ENCODE measurements around the gene VDR. TPM values are rescaled to one million over a fixed set of nuclear protein-coding genes. Genes with fewer than 3 reads are reported as not detected.

Gene VDR
- total RNA-seq, 2 donors from 2014 or later, result 0.59 to 2.2 TPM

DNA sequence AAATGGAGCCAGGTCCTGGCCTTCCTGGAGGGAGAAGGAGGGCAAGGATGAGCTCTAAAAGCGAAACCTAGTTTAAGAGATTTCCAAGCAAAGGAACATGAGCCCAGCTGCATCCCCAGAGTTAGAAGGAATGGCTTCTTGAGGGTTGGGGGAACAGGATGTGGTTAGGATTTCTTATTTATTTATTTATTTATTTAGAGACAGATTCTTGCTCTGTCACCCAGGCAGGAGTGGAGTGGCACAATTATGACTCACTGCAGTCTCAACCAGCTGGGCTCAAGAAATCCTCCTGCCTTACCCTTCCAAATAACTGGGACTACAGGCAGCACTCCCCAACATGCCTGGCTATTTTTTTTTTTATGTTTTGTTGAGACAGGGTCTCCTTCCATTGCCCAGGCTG lies 33.3 kb upstream of the VDR start:
- no peaks in the 10 kb centered on the region for H3K27me3 ChIP-seq
- TF ChIP-seq, protein P1, sequence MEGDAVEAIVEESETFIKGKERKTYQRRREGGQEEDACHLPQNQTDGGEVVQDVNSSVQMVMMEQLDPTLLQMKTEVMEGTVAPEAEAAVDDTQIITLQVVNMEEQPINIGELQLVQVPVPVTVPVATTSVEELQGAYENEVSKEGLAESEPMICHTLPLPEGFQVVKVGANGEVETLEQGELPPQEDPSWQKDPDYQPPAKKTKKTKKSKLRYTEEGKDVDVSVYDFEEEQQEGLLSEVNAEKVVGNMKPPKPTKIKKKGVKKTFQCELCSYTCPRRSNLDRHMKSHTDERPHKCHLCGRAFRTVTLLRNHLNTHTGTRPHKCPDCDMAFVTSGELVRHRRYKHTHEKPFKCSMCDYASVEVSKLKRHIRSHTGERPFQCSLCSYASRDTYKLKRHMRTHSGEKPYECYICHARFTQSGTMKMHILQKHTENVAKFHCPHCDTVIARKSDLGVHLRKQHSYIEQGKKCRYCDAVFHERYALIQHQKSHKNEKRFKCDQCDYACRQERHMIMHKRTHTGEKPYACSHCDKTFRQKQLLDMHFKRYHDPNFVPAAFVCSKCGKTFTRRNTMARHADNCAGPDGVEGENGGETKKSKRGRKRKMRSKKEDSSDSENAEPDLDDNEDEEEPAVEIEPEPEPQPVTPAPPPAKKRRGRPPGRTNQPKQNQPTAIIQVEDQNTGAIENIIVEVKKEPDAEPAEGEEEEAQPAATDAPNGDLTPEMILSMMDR (IDR thresholded peaks at IDR 0.05), result no peak
- no peak for DNase-seq (ENCODE audit: low spot score)
- no peak overlapping the region for H3K4me3 ChIP-seq
- H3K4me1 ChIP-seq, result peaks cover 0 to 22% of the 10 kb centered on the region in 2 donors
- no peaks in the 10 kb centered on the region for H3K9me3 ChIP-seq
- no peak overlapping the region for H3K27ac ChIP-seq
- no peaks in the 10 kb centered on the region for H3K36me3 ChIP-seq

DNA sequence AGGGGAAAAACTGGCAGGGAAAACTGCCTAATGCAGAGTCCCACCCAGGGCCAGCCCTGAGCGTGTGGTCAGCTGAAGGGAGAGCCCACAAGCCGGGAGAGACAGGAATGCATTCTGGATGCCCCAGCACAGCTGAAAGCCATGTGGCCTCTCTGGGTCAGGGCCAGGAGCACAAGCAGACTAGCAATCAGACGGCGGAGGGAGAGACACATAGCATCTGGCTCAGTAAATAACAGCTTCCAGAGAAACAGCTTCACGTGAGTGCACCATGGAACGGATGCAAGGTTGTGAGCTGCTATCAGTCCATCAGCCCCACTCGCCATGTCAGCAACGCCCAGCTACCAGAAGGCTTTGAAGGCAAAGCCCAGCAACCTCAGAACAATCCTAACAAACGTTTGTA lies 30.4 kb upstream of the VDR start:
- DNase-seq (ENCODE audit: low spot score), result no peak
- H3K9me3 ChIP-seq, result no peaks in the 10 kb centered on the region
- peaks cover 0 to 14% of the 10 kb centered on the region in 2 donors for H3K4me1 ChIP-seq
- H3K27me3 ChIP-seq, result no peaks in the 10 kb centered on the region
- no peak overlapping the region for H3K27ac ChIP-seq
- H3K36me3 ChIP-seq, result no peaks in the 10 kb centered on the region
- H3K4me3 ChIP-seq, result no peak overlapping the region
- TF ChIP-seq, protein P1 (IDR thresholded peaks at IDR 0.05), result no peak

DNA sequence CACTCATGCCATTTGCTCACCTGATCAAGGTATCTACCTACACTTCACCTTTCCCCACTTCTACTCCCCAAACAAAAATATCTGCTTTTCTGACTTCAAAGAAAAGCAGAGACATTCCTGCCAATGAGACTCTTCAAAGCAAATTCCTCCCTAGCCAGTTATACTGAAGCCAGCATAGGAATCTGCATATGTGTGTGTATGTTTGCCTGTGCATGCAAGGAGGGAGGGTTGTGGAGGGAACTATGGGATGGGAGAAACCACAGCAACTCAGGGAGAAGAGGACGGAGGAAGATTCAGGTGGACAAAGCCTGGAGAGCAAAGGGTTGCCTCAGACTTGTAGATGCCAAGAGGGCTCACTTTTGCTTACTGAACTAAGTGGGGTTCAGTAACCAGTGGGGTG lies 26.4 kb upstream of the VDR start:
- DNase-seq (ENCODE audit: low spot score), result no peak

DNA sequence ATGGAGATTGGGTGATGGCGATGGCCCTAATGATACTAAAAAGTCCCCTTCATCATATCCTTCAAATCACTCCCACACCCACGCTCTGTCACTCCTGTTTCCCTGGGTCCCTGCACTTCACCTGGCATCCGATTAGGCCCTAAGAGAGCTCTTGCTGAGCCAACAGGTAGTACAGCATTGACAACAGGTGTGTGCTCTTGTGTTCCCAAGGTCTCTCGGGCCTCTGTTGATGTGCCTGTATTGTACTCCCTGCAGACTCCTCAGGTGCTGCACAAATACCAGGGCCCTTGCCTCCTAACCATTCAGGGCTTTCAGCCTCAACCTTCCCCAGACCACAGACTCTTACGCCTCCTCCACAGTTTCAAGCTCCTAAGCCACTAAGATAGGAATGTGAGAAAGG lies 25.8 kb upstream of the VDR start:
- TF ChIP-seq, protein P1 (IDR thresholded peaks at IDR 0.05), result no peak
- H3K9me3 ChIP-seq, result no peaks in the 10 kb centered on the region
- no peaks in the 10 kb centered on the region for H3K27me3 ChIP-seq
- no peak overlapping the region for H3K4me3 ChIP-seq
- H3K36me3 ChIP-seq, result no peaks in the 10 kb centered on the region
- no peak for DNase-seq (ENCODE audit: low spot score)
- no peak overlapping the region for H3K27ac ChIP-seq
- peaks cover 0 to 9% of the 10 kb centered on the region in 2 donors for H3K4me1 ChIP-seq

More for the DNA sequence above, 26.4 kb upstream of the VDR start:
- Histone ChIP-seq H3K36me3 (no peaks in the 10 kb centered on the region), H3K27me3 (no peaks in the 10 kb centered on the region), H3K4me1 (peaks cover 0 to 11% of the 10 kb centered on the region in 2 donors), H3K9me3 (no peaks in the 10 kb centered on the region), H3K4me3 (no peak overlapping the region), H3K27ac (no peak overlapping the region)
- TF ChIP-seq, protein P1 (IDR thresholded peaks at IDR 0.05), result no peak

DNA sequence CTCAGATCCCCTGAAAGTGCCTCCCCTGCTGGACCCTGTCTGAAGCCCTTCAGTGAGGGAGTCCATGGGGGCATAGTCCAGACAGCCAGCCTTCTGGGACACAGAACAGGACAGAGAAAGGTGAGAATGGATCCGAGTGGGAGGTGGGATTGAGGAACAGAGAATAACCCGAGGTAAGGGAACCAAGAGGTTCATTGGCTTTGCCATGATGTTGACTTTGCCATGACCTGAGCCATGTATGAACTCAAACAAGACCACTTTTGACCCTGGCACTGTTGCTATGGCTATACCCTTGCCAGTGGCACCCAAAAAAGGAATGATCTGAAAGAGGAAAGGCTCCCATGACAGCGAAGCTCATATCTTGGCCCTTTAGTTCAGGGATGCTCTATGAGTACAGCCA lies 22.6 kb upstream of the VDR start:
- Histone ChIP-seq H3K36me3 (no peaks in the 10 kb centered on the region), H3K27me3 (no peaks in the 10 kb centered on the region), H3K4me3 (no peak overlapping the region), H3K27ac (no peak overlapping the region), H3K9me3 (no peaks in the 10 kb centered on the region), H3K4me1 (no peaks in the 10 kb centered on the region)
- no peak for DNase-seq (ENCODE audit: low spot score)
- TF ChIP-seq, protein P1 (IDR thresholded peaks at IDR 0.05), result no peak

DNA sequence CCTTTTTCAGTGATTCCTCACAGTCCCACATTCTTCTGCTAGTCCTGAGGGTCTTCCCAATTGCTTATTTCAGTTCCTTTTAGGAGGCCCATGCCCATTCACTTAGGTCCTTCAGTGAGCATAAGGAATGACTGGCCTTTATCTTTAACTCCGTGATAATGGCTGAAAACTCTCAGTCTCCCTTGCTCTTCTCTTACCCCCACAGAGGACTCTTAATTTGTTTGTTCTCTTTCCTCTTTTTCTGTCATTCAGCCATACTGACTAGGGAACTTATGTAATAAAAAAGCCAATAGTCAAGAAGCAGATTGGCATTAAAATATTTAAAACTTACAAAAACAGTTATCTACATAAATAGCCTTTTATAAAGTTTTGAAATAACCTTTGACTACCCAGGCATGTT lies 17.1 kb upstream of the VDR start:
- DNase-seq (ENCODE audit: low spot score), result no peak
- TF ChIP-seq, protein P1 (IDR thresholded peaks at IDR 0.05), result no peak
- Histone ChIP-seq H3K27me3 (no peaks in the 10 kb centered on the region), H3K36me3 (no peaks in the 10 kb centered on the region), H3K4me1 (no peaks in the 10 kb centered on the region), H3K4me3 (no peak overlapping the region), H3K27ac (no peak overlapping the region), H3K9me3 (no peaks in the 10 kb centered on the region)
